Activated T-cell treated with anti-CD3 and anti-CD28 coated beads, Interleukin-2, amount 50 U/mL, for 72 hours (primary cell): ENCODE data around the gene AFAP1. TPM values are rescaled to one million over a fixed set of nuclear protein-coding genes. Genes with fewer than 3 reads are reported as not detected.

Experiments used
- ATAC-seq, 2 donors: fragments of 150-1000 bp; cut with Tn5 transposase; replicated peaks in 1 of 2; 2 replicates each; pipeline ENCODE4 v1.10.0; 2021; ENCODE audit warnings: moderate library complexity in 2 of 2, mild to moderate bottlenecking in 1 of 2
- DNase-seq, 2 donors: peaks; one replicate each; pipeline ENCODE4 v3.0.0; 2021 to 2022; ENCODE audit warnings: mixed read lengths in 1 of 2
- H3K27ac Mint-ChIP-seq: one replicate; pipeline ENCODE4 v1.8.0; 2022; ENCODE audit warnings: mild to moderate bottlenecking, moderate library complexity, mixed read lengths
- H3K27me3 Mint-ChIP-seq: one replicate; pipeline ENCODE4 v1.8.0; 2022; ENCODE audit warnings: low read depth, mixed read lengths
- H3K36me3 Mint-ChIP-seq, 2 donors: one replicate each; pipeline ENCODE4 v1.8.0; 2022; ENCODE audit warnings: mixed read lengths in 2 of 2, mild to moderate bottlenecking in 1 of 2; ENCODE audit not compliant: insufficient read depth in 2 of 2
- H3K4me1 Mint-ChIP-seq: one replicate; pipeline ENCODE4 v1.8.0; 2022; ENCODE audit warnings: low read depth, mixed read lengths
- H3K4me3 Mint-ChIP-seq, 2 donors: one replicate each; pipeline ENCODE4 v1.8.0; 2022; ENCODE audit warnings: mild to moderate bottlenecking in 2 of 2, mixed read lengths in 2 of 2, moderate library complexity in 2 of 2
- H3K9me3 Mint-ChIP-seq, 2 donors: one replicate each; pipeline ENCODE4 v1.8.0; 2022; ENCODE audit warnings: mixed read lengths in 2 of 2
- total RNA-seq, 2 donors: library from RNA; stranded (reverse); gene quantifications; one replicate each; pipeline ENCODE4 v1.2.3, GENCODE V29; 2022

Gene AFAP1
- total RNA-seq, 2 donors from 2014 or later, result 30.6 to 49.3 TPM

- peaks cover 4 to 7% of the 10 kb centered on the region in 2 donors for H3K9me3 Mint-ChIP-seq
- ATAC-seq, result peak; percentile 56 to 68
- no peak overlapping the region for H3K27ac Mint-ChIP-seq
- H3K27me3 Mint-ChIP-seq, result peaks cover 23% of the 10 kb centered on the region
- peaks cover 0 to 2% of the 10 kb centered on the region in 2 donors for H3K36me3 Mint-ChIP-seq
- no peak overlapping the region for H3K4me3 Mint-ChIP-seq
- H3K4me1 Mint-ChIP-seq, result no peaks in the 10 kb centered on the region
- peak; percentile 61 to 70 for DNase-seq
These were observed 220.1 kb downstream of the AFAP1 start for GRCh38 chr4:7719354-7720174.

GRCh38 chr4:7717946-7718490 lies 221.6 kb downstream of the AFAP1 start:
- Mint-ChIP-seq H3K4me1 (no peaks in the 10 kb centered on the region), H3K27ac (no peak overlapping the region), H3K9me3 (no peaks in the 10 kb centered on the region), H3K27me3 (peaks cover 23% of the 10 kb centered on the region), H3K4me3 (no peak overlapping the region), H3K36me3 (no peaks in the 10 kb centered on the region)
- DNase-seq (no peak), ATAC-seq (no peak)

- no peaks in the 10 kb centered on the region for H3K9me3 Mint-ChIP-seq
- ATAC-seq, result no peak
- H3K4me3 Mint-ChIP-seq, result no peak overlapping the region
- no peaks in the 10 kb centered on the region for H3K36me3 Mint-ChIP-seq
- H3K27ac Mint-ChIP-seq, result no peak overlapping the region
- no peak for DNase-seq
- H3K4me1 Mint-ChIP-seq, result no peaks in the 10 kb centered on the region
- peaks cover 23% of the 10 kb centered on the region for H3K27me3 Mint-ChIP-seq
These were observed 222.5 kb downstream of the AFAP1 start for GRCh38 chr4:7717161-7717560.

GRCh38 chr4:7716010-7716721 lies 223.5 kb downstream of the AFAP1 start:
- no peaks in the 10 kb centered on the region for H3K9me3 Mint-ChIP-seq
- H3K27me3 Mint-ChIP-seq, result peaks cover 23% of the 10 kb centered on the region
- DNase-seq, result no peak
- H3K36me3 Mint-ChIP-seq, result no peaks in the 10 kb centered on the region
- H3K27ac Mint-ChIP-seq, result no peak overlapping the region
- no peaks in the 10 kb centered on the region for H3K4me1 Mint-ChIP-seq
- no peak for ATAC-seq
- H3K4me3 Mint-ChIP-seq, result no peak overlapping the region

GRCh38 chr4:7715271-7716009 lies 224.2 kb downstream of the AFAP1 start:
- no peaks in the 10 kb centered on the region for H3K9me3 Mint-ChIP-seq

GRCh38 chr4:7714738-7715137 lies 224.9 kb downstream of the AFAP1 start:
- Mint-ChIP-seq H3K27ac (no peak overlapping the region), H3K36me3 (no peaks in the 10 kb centered on the region), H3K4me1 (no peaks in the 10 kb centered on the region), H3K27me3 (peaks cover 13% of the 10 kb centered on the region), H3K9me3 (no peaks in the 10 kb centered on the region), H3K4me3 (no peak overlapping the region)
- no peak for DNase-seq
- ATAC-seq, result no peak

More at GRCh38 chr4:7715271-7716009, 224.2 kb downstream of the AFAP1 start:
- Mint-ChIP-seq H3K4me3 (no peak overlapping the region), H3K36me3 (no peaks in the 10 kb centered on the region), H3K27ac (no peak overlapping the region), H3K4me1 (no peaks in the 10 kb centered on the region), H3K27me3 (peaks cover 20% of the 10 kb centered on the region)
- no peak for DNase-seq
- ATAC-seq, result no peak

- H3K27ac Mint-ChIP-seq, result no peak overlapping the region
- no peaks in the 10 kb centered on the region for H3K9me3 Mint-ChIP-seq
- peaks cover 11% of the 10 kb centered on the region for H3K27me3 Mint-ChIP-seq
- H3K36me3 Mint-ChIP-seq, result no peaks in the 10 kb centered on the region
- H3K4me3 Mint-ChIP-seq, result no peak overlapping the region
- no peaks in the 10 kb centered on the region for H3K4me1 Mint-ChIP-seq
- no peak for ATAC-seq
- no peak for DNase-seq
These were observed 225.5 kb downstream of the AFAP1 start for GRCh38 chr4:7714176-7714575.

GRCh38 chr4:7713757-7714156 lies 225.9 kb downstream of the AFAP1 start:
- no peak for DNase-seq
- no peak for ATAC-seq
- Mint-ChIP-seq H3K4me3 (no peak overlapping the region), H3K27ac (no peak overlapping the region), H3K4me1 (no peaks in the 10 kb centered on the region), H3K9me3 (no peaks in the 10 kb centered on the region), H3K27me3 (peaks cover 11% of the 10 kb centered on the region), H3K36me3 (no peaks in the 10 kb centered on the region)

GRCh38 chr4:7712021-7712671 lies 227.5 kb downstream of the AFAP1 start:
- Mint-ChIP-seq H3K27ac (no peak overlapping the region), H3K4me1 (no peaks in the 10 kb centered on the region), H3K36me3 (no peaks in the 10 kb centered on the region), H3K27me3 (peaks cover 8% of the 10 kb centered on the region), H3K9me3 (no peaks in the 10 kb centered on the region), H3K4me3 (no peak overlapping the region)
- no peak for DNase-seq
- ATAC-seq, result no peak

- DNase-seq, result no peak
- Mint-ChIP-seq H3K36me3 (no peaks in the 10 kb centered on the region), H3K4me1 (no peaks in the 10 kb centered on the region), H3K4me3 (no peak overlapping the region), H3K27me3 (peaks cover 5% of the 10 kb centered on the region), H3K9me3 (no peaks in the 10 kb centered on the region), H3K27ac (no peak overlapping the region)
- no peak for ATAC-seq
These were observed 228.2 kb downstream of the AFAP1 start for GRCh38 chr4:7711307-7711963.

- no peaks in the 10 kb centered on the region for H3K27me3 Mint-ChIP-seq
- H3K27ac Mint-ChIP-seq, result no peak overlapping the region
- H3K4me3 Mint-ChIP-seq, result no peak overlapping the region
- DNase-seq (no peak), ATAC-seq (no peak)
- no peaks in the 10 kb centered on the region for H3K4me1 Mint-ChIP-seq
- no peaks in the 10 kb centered on the region for H3K36me3 Mint-ChIP-seq
- H3K9me3 Mint-ChIP-seq, result no peaks in the 10 kb centered on the region
These were observed 228.9 kb downstream of the AFAP1 start for GRCh38 chr4:7710576-7711306.

GRCh38 chr4:7710126-7710525 lies 229.5 kb downstream of the AFAP1 start:
- H3K9me3 Mint-ChIP-seq, result no peaks in the 10 kb centered on the region
- no peaks in the 10 kb centered on the region for H3K36me3 Mint-ChIP-seq
- H3K27ac Mint-ChIP-seq, result no peak overlapping the region
- H3K27me3 Mint-ChIP-seq, result no peaks in the 10 kb centered on the region
- no peak for DNase-seq
- no peaks in the 10 kb centered on the region for H3K4me1 Mint-ChIP-seq
- ATAC-seq, result no peak
- H3K4me3 Mint-ChIP-seq, result no peak overlapping the region
